HG03175 (cell line): ENCODE results near the gene ACSF3.
"Not testable (repeated sequence)": the region's sequence is repeated elsewhere in the genome, so short reads cannot be mapped to it uniquely, and the experiment has no call there.

Source experiments
- ATAC-seq: cut with Tn5 transposase; IDR thresholded peaks from one replicate; pipeline ENCODE4 v1.9.1; 2021; ENCODE audit warnings: mild to moderate bottlenecking, moderate library complexity; ENCODE audit not compliant: unreplicated experiment

Gene ACSF3

GRCh38 chr16:89187032-89187769 is 93.5 kb downstream of the ACSF3 start:
- no peak for ATAC-seq

GRCh38 chr16:89187770-89188392 is 94.2 kb downstream of the ACSF3 start:
- no peak for ATAC-seq

- not testable (repeated sequence) for ATAC-seq
These were observed 95.1 kb downstream of the ACSF3 start for GRCh38 chr16:89188471-89189357.

GRCh38 chr16:89189358-89190025 is 95.8 kb downstream of the ACSF3 start:
- ATAC-seq = no peak

GRCh38 chr16:89190150-89190958 is 96.7 kb downstream of the ACSF3 start:
- ATAC-seq = no peak

- no peak for ATAC-seq
These were observed 97.6 kb downstream of the ACSF3 start for GRCh38 chr16:89191033-89191900.

GRCh38 chr16:89191901-89192185 is 98.2 kb downstream of the ACSF3 start:
- no peak for ATAC-seq

GRCh38 chr16:89192186-89192955 is 98.7 kb downstream of the ACSF3 start:
- not testable (repeated sequence) for ATAC-seq

GRCh38 chr16:89192956-89193575 is 99.4 kb downstream of the ACSF3 start:
- ATAC-seq = no peak

- no peak for ATAC-seq
These were observed 100.1 kb downstream of the ACSF3 start for GRCh38 chr16:89193576-89194293.

- ATAC-seq = no peak
These were observed 101.0 kb downstream of the ACSF3 start for GRCh38 chr16:89194340-89195311.

GRCh38 chr16:89195521-89196171 is 102.0 kb downstream of the ACSF3 start:
- ATAC-seq = no peak

GRCh38 chr16:89197033-89197632 is 103.5 kb downstream of the ACSF3 start:
- ATAC-seq = no peak

GRCh38 chr16:89197633-89198416 is 104.2 kb downstream of the ACSF3 start:
- ATAC-seq = no peak
